ENCODE data around the gene FYN. TPM values are rescaled to one million over a fixed set of nuclear protein-coding genes. Genes with fewer than 3 reads are reported as not detected.

Gene FYN
- total and polyA plus RNA-seq, 2 experiments from 2014 or later = 95.7 to 104 TPM

DNA sequence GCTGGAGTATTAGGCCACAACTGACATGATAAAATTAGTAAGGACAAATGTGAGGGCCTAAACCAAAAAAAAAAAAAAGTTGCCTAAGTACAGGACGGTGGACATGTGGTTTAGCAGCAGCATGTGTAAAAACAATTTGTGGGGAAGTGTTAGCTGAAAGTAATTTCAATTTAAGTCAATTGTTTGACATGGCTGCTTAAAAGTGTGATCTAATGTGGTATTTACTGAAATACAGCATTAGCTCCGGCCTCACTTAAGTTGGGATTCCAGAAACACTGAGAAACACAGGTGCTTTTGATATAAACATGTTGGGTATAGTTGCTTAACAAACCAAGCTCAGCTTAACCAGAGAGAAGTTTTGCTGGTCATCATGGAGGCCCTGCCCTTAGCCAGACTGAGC, 119.7 kb downstream of the FYN start:
- no peaks in the 10 kb centered on the region for H3K4me1 ChIP-seq (ENCODE audit: low read depth)
- H3K9me3 ChIP-seq (ENCODE audit: low read depth) = no peaks in the 10 kb centered on the region
- H3K4me3 ChIP-seq = no peak overlapping the region
- DNase-seq (ENCODE audit: low read depth in 1 of 2, low spot score in 1 of 2) = no peak
- no peak overlapping the region for H3K27ac ChIP-seq
- no peak for TF ChIP-seq CTCF (IDR thresholded peaks at IDR 0.05; ENCODE audit: low read depth, low read length)
- H3K27me3 ChIP-seq = no peaks in the 10 kb centered on the region
- H3K36me3 ChIP-seq = no peaks in the 10 kb centered on the region

- Histone ChIP-seq H3K4me3 (no peak overlapping the region), H3K27me3 (no peaks in the 10 kb centered on the region), H3K36me3 (no peaks in the 10 kb centered on the region), H3K27ac (no peak overlapping the region), H3K4me1 (ENCODE audit: low read depth) (peaks cover 3% of the 10 kb centered on the region), H3K9me3 (ENCODE audit: low read depth) (no peaks in the 10 kb centered on the region)
- TF ChIP-seq CTCF (IDR thresholded peaks at IDR 0.05; ENCODE audit: low read depth, low read length) = no peak
- DNase-seq (ENCODE audit: low read depth in 1 of 2, low spot score in 1 of 2) = no peak
These were observed 120.8 kb downstream of the FYN start for GRCh38 chr6:111752476-111752875.

DNA sequence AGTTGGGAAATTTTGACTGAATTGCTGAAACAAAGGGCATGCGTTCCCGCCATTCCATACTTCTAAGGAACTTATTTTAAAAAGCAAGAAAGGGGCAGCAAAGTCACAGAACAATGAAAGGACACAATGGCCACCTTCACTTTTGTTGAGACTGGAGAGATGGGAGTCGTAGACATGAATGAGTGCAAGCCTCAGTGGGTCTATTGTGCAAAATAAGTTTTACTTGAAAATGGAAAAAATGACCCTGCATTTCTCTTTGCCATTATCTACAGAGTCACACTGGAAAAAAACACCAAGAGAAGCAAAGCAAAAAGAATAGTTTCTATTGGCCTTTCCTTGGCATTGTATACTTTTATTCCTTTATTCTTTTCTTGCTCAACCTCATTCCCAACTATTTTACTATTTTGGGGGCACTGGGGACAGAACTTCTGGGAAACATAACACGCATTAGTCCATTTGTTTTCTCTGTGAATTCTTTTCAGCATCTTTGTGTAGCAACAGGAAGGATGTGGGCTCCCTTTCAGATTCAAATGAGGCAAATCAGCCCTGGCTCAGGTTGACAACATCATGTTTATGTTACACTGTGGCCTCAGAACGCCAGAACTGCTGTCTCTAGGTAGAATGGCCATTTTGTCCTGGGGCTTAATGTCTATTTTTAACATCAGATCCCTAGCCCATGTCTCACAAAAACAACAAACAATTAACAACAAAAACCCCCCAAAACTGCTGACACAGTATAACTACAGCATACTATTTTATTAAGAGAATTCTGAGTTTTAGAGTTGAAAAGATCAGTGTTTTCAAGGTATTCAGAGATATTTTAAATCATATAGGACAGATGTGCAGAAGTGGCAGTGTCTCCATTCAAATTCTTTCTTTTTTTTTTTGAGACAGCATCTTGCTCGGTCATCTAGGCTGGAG, 122.2 kb downstream of the FYN start:
- DNase-seq (ENCODE audit: low read depth in 1 of 2, low spot score in 1 of 2) = peak in 1 of 2 donors; percentile 89
- H3K9me3 ChIP-seq (ENCODE audit: low read depth) = no peaks in the 10 kb centered on the region
- TF ChIP-seq CTCF (IDR thresholded peaks at IDR 0.05; ENCODE audit: low read depth, low read length) = no peak
- H3K27ac ChIP-seq = no peak overlapping the region
- H3K4me3 ChIP-seq = no peak overlapping the region
- no peaks in the 10 kb centered on the region for H3K36me3 ChIP-seq
- H3K4me1 ChIP-seq (ENCODE audit: low read depth) = peaks cover 6% of the 10 kb centered on the region
- H3K27me3 ChIP-seq = no peaks in the 10 kb centered on the region

GRCh38 chr6:111750153-111750552, 123.1 kb downstream of the FYN start:
- no peak for DNase-seq (ENCODE audit: low read depth in 1 of 2, low spot score in 1 of 2)
- Histone ChIP-seq H3K27me3 (no peaks in the 10 kb centered on the region), H3K9me3 (ENCODE audit: low read depth) (no peaks in the 10 kb centered on the region), H3K27ac (no peak overlapping the region), H3K36me3 (no peaks in the 10 kb centered on the region), H3K4me1 (ENCODE audit: low read depth) (peaks cover 6% of the 10 kb centered on the region), H3K4me3 (no peak overlapping the region)
- no peak for TF ChIP-seq CTCF (IDR thresholded peaks at IDR 0.05; ENCODE audit: low read depth, low read length)

DNA sequence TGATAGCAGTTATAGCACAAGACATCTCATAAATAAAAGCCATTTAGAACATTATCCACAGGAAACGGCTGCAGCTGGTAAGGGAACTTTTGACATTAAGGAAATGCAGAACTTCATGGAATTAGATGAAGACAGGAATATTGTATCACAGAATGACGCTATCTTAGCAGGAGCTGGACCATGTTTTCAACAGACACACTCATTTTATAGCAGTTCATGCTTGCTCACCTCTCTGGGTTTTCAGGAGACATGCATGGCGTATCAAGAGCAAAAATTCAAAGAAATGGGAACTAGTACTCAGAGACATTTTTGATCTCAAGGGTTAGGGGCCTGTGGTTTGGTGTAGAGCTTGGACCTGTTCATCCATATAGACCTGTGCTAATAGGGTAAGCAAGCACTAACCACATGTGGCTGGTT, 125.0 kb downstream of the FYN start:
- DNase-seq (ENCODE audit: low read depth in 1 of 2, low spot score in 1 of 2) = no peak
- H3K36me3 ChIP-seq = no peaks in the 10 kb centered on the region
- TF ChIP-seq CTCF (IDR thresholded peaks at IDR 0.05; ENCODE audit: low read depth, low read length) = no peak
- no peaks in the 10 kb centered on the region for H3K9me3 ChIP-seq (ENCODE audit: low read depth)
- no peak overlapping the region for H3K4me3 ChIP-seq
- no peaks in the 10 kb centered on the region for H3K27me3 ChIP-seq
- no peak overlapping the region for H3K27ac ChIP-seq
- H3K4me1 ChIP-seq (ENCODE audit: low read depth) = peaks cover 6% of the 10 kb centered on the region

Data from cardiac muscle cell (in vitro differentiated cells and primary cell).